GM23338 (cell line): ENCODE results near the gene TMEM150C. TPM values are rescaled to one million over a fixed set of nuclear protein-coding genes. Genes with fewer than 3 reads are reported as not detected.

Experiments used
- ATAC-seq: fragments of 200-7000 bp; cut with Tn5 transposase; 3 replicates; pipeline ENCODE4 v1.9.1; 2020
- DNase-seq: peaks from one replicate; pipeline ENCODE4 v3.0.0-alpha.2; 2015; ENCODE audit warnings: low spot score
- H2AFZ ChIP-seq: fragments of 200-600 bp; sonication (generic); 2 replicates; pipeline ENCODE4 v1.8.0; 2016; ENCODE audit warnings: antibody characterized with exemption, mild to moderate bottlenecking, moderate library complexity
- H3F3A ChIP-seq: fragments of 200-600 bp; sonication (generic); replicated peaks from 2 replicates; pipeline ENCODE4 v1.8.0; 2017; ENCODE audit warnings: antibody characterized with exemption, mixed run types, low read depth
- H3K27ac ChIP-seq: fragments of 200-600 bp; sonication (generic); 2 replicates; pipeline ENCODE4 v1.6.1; 2016; ENCODE audit warnings: low read depth
- H3K27me3 ChIP-seq: fragments of 200-600 bp; sonication (generic); 2 replicates; pipeline ENCODE4 v1.8.0; 2016; ENCODE audit warnings: mild to moderate bottlenecking, mixed run types, moderate library complexity; ENCODE audit not compliant: insufficient read depth
- H3K36me3 ChIP-seq: fragments of 200-600 bp; sonication (generic); 2 replicates; pipeline ENCODE4 v1.8.0; 2016; ENCODE audit warnings: mild to moderate bottlenecking; ENCODE audit not compliant: insufficient read depth
- H3K4me1 ChIP-seq: fragments of 200-600 bp; sonication (generic); 2 replicates; pipeline ENCODE4 v1.8.0; 2016; ENCODE audit warnings: mild to moderate bottlenecking, moderate library complexity; ENCODE audit not compliant: insufficient read depth
- H3K4me2 ChIP-seq: fragments of 200-600 bp; sonication (generic); 2 replicates; pipeline ENCODE4 v1.7.1; 2017; ENCODE audit warnings: mixed run types
- H3K4me3 ChIP-seq: fragments of 200-600 bp; sonication (generic); 2 replicates; pipeline ENCODE4 v1.6.1; 2016; ENCODE audit warnings: mixed run types
- H3K79me2 ChIP-seq: fragments of 200-600 bp; sonication (generic); replicated peaks from 2 replicates; pipeline ENCODE4 v1.8.0; 2017; ENCODE audit warnings: mild to moderate bottlenecking; ENCODE audit not compliant: insufficient read depth
- H3K9me2 ChIP-seq: fragments of 200-600 bp; sonication (generic); 2 replicates; pipeline ENCODE4 v1.8.0; 2017; ENCODE audit not compliant: insufficient read depth
- H4K20me1 ChIP-seq: fragments of 200-600 bp; sonication (generic); replicated peaks from 2 replicates; pipeline ENCODE4 v1.8.0; 2017; ENCODE audit warnings: mild to moderate bottlenecking; ENCODE audit not compliant: insufficient read depth
- H3K27ac Mint-ChIP-seq: 2 replicates; pipeline ENCODE4 v1.8.0; 2020; ENCODE audit warnings: inconsistent platforms, mild to moderate bottlenecking, moderate library complexity, mixed read lengths
- H3K27me3 Mint-ChIP-seq: 3 replicates; pipeline ENCODE4 v1.8.0; 2022; ENCODE audit warnings: low read depth, mild to moderate bottlenecking, moderate library complexity, mixed read lengths, inconsistent platforms; ENCODE audit not compliant: insufficient read depth, poor library complexity
- H3K36me3 Mint-ChIP-seq: 3 replicates; pipeline ENCODE4 v1.8.0; 2021; ENCODE audit warnings: low read depth, mild to moderate bottlenecking, inconsistent platforms, moderate library complexity, mixed read lengths
- H3K4me1 Mint-ChIP-seq: 3 replicates; pipeline ENCODE4 v1.8.0; 2020; ENCODE audit warnings: mild to moderate bottlenecking, inconsistent platforms, mixed read lengths
- H3K4me3 Mint-ChIP-seq: 3 replicates; pipeline ENCODE4 v1.8.0; 2021; ENCODE audit warnings: moderate library complexity, mild to moderate bottlenecking, inconsistent platforms, mixed read lengths
- H3K9me3 Mint-ChIP-seq: 3 replicates; pipeline ENCODE4 v1.8.0; 2020; ENCODE audit warnings: moderate library complexity, mild to moderate bottlenecking, inconsistent platforms, mixed read lengths
- CTCF ChIP-seq, 2 experiments: fragments of 200-600 bp in 1 of 2; sonication (generic) in 1 of 2; conservative IDR thresholded peaks; 2 replicates each; pipeline versions ENCODE4 v1.5.1 to v1.6.1; 2016 to 2017; ENCODE audit warnings: antibody characterized with exemption in 2 of 2, low read depth in 2 of 2, mild to moderate bottlenecking in 2 of 2, moderate library complexity in 1 of 2
- NANOG ChIP-seq: IDR thresholded peaks from 2 replicates; pipeline ENCODE4 v1.6.1; 2016; ENCODE audit warnings: antibody characterized with exemption, borderline replicate concordance
- polyA plus RNA-seq: library from polyadenylated mRNA; unstranded; fragments of >200 nt; fragmentation: Nextera tagmentation; extraction: Ambion mirVana; gene quantifications from 2 replicates; pipeline ENCODE4 v1.2.1, GENCODE V29; 2016
- total RNA-seq: library from RNA; depleted of rRNA; stranded (reverse); fragments of >200 nt; shearing (Covaris generic); gene quantifications from 2 replicates; pipeline ENCODE4 v1.2.3, GENCODE V29; 2014

The TMEM150C gene
- total and polyA plus RNA-seq, 2 experiments from 2014 or later = 1.7 to 4.0 TPM

- H3K36me3 ChIP-seq = no peaks in the 10 kb centered on the region
- no peaks in the 10 kb centered on the region for H4K20me1 ChIP-seq
- Mint-ChIP-seq H3K27me3 (peaks cover 17% of the 10 kb centered on the region), H3K36me3 (no peaks in the 10 kb centered on the region), H3K4me3 (peak overlapping the region; percentile 74), H3K9me3 (no peaks in the 10 kb centered on the region), H3K27ac (no peak overlapping the region), H3K4me1 (peaks cover 24% of the 10 kb centered on the region)
- H3K4me1 ChIP-seq = peaks cover 16% of the 10 kb centered on the region
- TF ChIP-seq CTCF (conservative IDR thresholded peaks at IDR 0.05; ENCODE audit: low read depth in 2 of 2) (peak in 1 of 2 experiments; percentile 49; a peak in 2 of 4 replicates), NANOG (no peak)
- H3F3A ChIP-seq = no peaks in the 10 kb centered on the region; the same call in 1 of the 2 replicates
- peak overlapping the region; percentile 99 for H2AFZ ChIP-seq
- peaks cover 23% of the 10 kb centered on the region for H3K27me3 ChIP-seq
- no peaks in the 10 kb centered on the region for H3K9me2 ChIP-seq
- peak; percentile 44 for ATAC-seq
- peak; percentile 38 for DNase-seq
- no peaks in the 10 kb centered on the region for H3K79me2 ChIP-seq
- H3K4me2 ChIP-seq = peak overlapping the region; percentile 87
- peak overlapping the region; percentile 73 for H3K4me3 ChIP-seq
- H3K27ac ChIP-seq = no peak overlapping the region
Observed at GRCh38 chr4:82562564-82562854, 721 bp upstream of the TMEM150C start.

- no peaks in the 10 kb centered on the region for H3K9me3 Mint-ChIP-seq
Observed at GRCh38 chr4:82560853-82561785, 669 bp downstream of the TMEM150C start.

More at GRCh38 chr4:82560853-82561785, 669 bp downstream of the TMEM150C start:
- peak; percentile 40 for ATAC-seq
- Histone ChIP-seq H2AFZ (peak overlapping the region; percentile 95), H3K9me2 (no peaks in the 10 kb centered on the region), H3K27me3 (peaks cover 23% of the 10 kb centered on the region), H3K4me2 (peak overlapping the region; percentile 89), H3K4me3 (peak overlapping the region; percentile 73), H3F3A (no peaks in the 10 kb centered on the region; the same call in 1 of the 2 replicates), H4K20me1 (no peaks in the 10 kb centered on the region), H3K27ac (no peak overlapping the region), H3K79me2 (no peaks in the 10 kb centered on the region), H3K36me3 (no peaks in the 10 kb centered on the region), H3K4me1 (peaks cover 16% of the 10 kb centered on the region)
- H3K27me3 Mint-ChIP-seq = peaks cover 17% of the 10 kb centered on the region
- peak overlapping the region; percentile 71 for H3K4me3 Mint-ChIP-seq
- no peak for TF ChIP-seq CTCF (conservative IDR thresholded peaks at IDR 0.05; ENCODE audit: low read depth in 2 of 2)
- H3K36me3 Mint-ChIP-seq = no peaks in the 10 kb centered on the region
- no peak overlapping the region for H3K27ac Mint-ChIP-seq
- peaks cover 24% of the 10 kb centered on the region for H3K4me1 Mint-ChIP-seq
- DNase-seq = peak; percentile 50
